Measurements from ENCODE around the gene DCAF11. TPM values are rescaled to one million over a fixed set of nuclear protein-coding genes. Genes with fewer than 3 reads are reported as not detected.

Gene DCAF11
- total RNA-seq, 4 donors from 2014 or later = 42.9 to 87.4 (median 57.8) TPM

DNA sequence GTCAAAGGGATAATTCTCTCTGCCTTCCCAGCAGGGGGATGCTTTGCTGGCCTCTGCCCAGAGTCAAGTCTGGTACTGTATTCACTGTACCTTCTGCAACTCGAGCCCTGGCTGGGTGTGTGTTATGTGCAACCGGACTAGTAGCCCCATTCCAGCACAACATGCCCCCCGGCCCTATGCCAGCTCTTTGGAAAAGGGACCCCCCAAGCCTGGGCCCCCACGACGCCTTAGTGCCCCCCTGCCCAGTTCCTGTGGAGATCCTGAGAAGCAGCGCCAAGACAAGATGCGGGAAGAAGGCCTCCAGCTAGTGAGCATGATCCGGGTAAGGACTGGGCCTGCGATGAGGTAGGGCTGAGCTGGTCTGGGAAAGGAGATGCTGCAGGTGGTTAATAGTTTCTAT lies 36.0 kb downstream of the DCAF11 start:
- Histone ChIP-seq H3K4me1 (peaks cover 4 to 6% of the 10 kb centered on the region in 2 donors), H3K36me3 (no peaks in the 10 kb centered on the region), H3K27me3 (no peaks in the 10 kb centered on the region), H3K9me3 (no peaks in the 10 kb centered on the region), H3K27ac (no peak overlapping the region), H3K4me3 (no peak overlapping the region)
- intact Hi-C loops (cut with DNase I; ENCODE audit: low total_unique reads) = no loop called here
- no peak for TF ChIP-seq POLR2A (IDR thresholded peaks at IDR 0.05)
- TF ChIP-seq, protein P1, sequence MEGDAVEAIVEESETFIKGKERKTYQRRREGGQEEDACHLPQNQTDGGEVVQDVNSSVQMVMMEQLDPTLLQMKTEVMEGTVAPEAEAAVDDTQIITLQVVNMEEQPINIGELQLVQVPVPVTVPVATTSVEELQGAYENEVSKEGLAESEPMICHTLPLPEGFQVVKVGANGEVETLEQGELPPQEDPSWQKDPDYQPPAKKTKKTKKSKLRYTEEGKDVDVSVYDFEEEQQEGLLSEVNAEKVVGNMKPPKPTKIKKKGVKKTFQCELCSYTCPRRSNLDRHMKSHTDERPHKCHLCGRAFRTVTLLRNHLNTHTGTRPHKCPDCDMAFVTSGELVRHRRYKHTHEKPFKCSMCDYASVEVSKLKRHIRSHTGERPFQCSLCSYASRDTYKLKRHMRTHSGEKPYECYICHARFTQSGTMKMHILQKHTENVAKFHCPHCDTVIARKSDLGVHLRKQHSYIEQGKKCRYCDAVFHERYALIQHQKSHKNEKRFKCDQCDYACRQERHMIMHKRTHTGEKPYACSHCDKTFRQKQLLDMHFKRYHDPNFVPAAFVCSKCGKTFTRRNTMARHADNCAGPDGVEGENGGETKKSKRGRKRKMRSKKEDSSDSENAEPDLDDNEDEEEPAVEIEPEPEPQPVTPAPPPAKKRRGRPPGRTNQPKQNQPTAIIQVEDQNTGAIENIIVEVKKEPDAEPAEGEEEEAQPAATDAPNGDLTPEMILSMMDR (IDR thresholded peaks at IDR 0.05) = no peak
- no peak for DNase-seq

DNA sequence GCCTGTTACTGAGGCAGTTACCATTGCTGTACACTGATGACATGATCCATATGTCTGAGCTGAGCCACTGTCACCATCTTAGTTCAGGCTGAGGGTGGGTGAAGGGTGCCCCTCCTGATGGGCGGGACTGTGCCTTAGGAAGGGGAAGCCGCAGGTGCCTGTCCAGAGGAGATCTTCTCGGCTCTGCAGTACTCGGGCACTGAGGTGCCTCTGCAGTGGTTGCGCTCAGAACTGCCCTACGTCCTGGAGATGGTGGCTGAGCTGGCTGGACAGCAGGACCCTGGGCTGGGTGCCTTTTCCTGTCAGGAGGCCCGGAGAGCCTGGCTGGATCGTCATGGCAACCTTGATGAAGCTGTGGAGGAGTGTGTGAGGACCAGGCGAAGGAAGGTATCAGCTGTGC lies 36.4 kb downstream of the DCAF11 start:
- TF ChIP-seq, protein P1 (IDR thresholded peaks at IDR 0.05) = no peak
- no peak for TF ChIP-seq POLR2A (IDR thresholded peaks at IDR 0.05)
- H3K9me3 ChIP-seq = no peaks in the 10 kb centered on the region
- H3K27ac ChIP-seq = no peak overlapping the region
- no peaks in the 10 kb centered on the region for H3K36me3 ChIP-seq
- no peak for DNase-seq
- no peak overlapping the region for H3K4me3 ChIP-seq
- peaks cover 4 to 6% of the 10 kb centered on the region in 2 donors for H3K4me1 ChIP-seq
- H3K27me3 ChIP-seq = no peaks in the 10 kb centered on the region
- intact Hi-C loops (cut with DNase I; ENCODE audit: low total_unique reads) = no loop called here

DNA sequence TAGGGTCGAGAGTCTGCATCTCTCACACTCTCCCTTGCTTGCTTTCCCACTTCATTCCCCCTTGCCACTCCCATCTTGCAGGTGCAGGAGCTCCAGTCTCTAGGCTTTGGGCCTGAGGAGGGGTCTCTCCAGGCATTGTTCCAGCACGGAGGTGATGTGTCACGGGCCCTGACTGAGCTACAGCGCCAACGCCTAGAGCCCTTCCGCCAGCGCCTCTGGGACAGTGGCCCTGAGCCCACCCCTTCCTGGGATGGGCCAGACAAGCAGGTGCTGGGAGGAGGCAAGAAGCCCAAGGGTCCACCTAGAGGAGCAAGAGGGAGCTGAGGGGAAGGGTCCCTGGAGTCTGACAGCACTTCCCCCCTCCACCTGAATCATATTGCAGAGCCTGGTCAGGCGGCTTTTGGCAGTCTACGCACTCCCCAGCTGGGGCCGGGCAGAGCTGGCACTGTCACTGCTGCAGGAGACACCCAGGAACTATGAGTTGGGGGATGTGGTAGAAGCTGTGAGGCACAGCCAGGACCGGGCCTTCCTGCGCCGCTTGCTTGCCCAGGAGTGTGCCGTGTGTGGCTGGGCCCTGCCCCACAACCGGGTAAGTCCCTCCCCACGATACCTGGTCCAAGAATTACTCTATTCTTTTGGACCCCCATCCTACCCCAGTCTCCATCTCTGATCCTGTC lies 37.0 kb downstream of the DCAF11 start:
- H3K27ac ChIP-seq = no peak overlapping the region
- intact Hi-C loops (cut with DNase I; ENCODE audit: low total_unique reads) = no loop called here
- H3K4me1 ChIP-seq = peaks cover 4 to 6% of the 10 kb centered on the region in 2 donors
- no peaks in the 10 kb centered on the region for H3K27me3 ChIP-seq
- no peaks in the 10 kb centered on the region for H3K9me3 ChIP-seq
- TF ChIP-seq, protein P1 (IDR thresholded peaks at IDR 0.05) = no peak
- TF ChIP-seq POLR2A (IDR thresholded peaks at IDR 0.05) = no peak
- no peak for DNase-seq
- no peaks in the 10 kb centered on the region for H3K36me3 ChIP-seq
- H3K4me3 ChIP-seq = no peak overlapping the region

DNA sequence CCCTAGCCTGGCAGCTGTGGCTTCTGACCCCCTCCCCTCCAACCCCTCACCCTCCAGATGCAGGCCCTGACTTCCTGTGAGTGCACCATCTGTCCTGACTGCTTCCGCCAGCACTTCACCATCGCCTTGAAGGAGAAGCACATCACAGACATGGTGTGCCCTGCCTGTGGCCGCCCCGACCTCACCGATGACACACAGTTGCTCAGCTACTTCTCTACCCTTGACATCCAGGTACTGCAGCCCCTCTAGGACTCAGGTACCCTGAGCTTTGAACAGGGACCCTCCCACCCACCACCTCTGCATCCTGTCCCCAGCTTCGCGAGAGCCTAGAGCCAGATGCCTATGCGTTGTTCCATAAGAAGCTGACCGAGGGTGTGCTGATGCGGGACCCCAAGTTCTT lies 40.5 kb downstream of the DCAF11 start:
- Histone ChIP-seq H3K27ac (no peak overlapping the region), H3K9me3 (no peaks in the 10 kb centered on the region), H3K4me1 (no peaks in the 10 kb centered on the region), H3K4me3 (no peak overlapping the region), H3K27me3 (no peaks in the 10 kb centered on the region), H3K36me3 (no peaks in the 10 kb centered on the region)
- TF ChIP-seq, protein P1 (IDR thresholded peaks at IDR 0.05) = no peak
- no peak for TF ChIP-seq POLR2A (IDR thresholded peaks at IDR 0.05)
- intact Hi-C loops (cut with DNase I; ENCODE audit: low total_unique reads) = no loop called here
- DNase-seq = no peak

DNA sequence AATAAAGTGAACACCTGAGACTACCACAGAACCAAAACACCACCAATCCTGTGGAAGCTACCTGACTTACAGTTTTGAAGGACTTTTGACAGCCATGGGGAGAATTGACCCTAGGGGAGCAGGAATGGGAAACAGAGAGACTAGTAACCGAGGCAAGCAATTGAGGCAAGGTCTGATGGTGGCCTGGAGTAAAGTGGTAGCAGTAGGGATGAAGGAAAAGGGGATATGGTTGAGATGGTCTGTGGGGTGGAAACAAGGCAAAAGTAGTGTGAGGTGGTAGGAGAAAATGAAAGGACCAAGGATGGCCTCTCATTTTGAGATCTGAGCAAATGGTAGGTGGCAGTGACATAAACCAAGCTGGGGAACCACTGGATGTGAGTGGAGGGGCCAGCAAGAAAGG lies 42.3 kb downstream of the DCAF11 start:
- no peak for TF ChIP-seq POLR2A (IDR thresholded peaks at IDR 0.05)
- TF ChIP-seq, protein P1 (IDR thresholded peaks at IDR 0.05) = no peak
- intact Hi-C loops (cut with DNase I; ENCODE audit: low total_unique reads) = no loop called here
- Histone ChIP-seq H3K9me3 (no peaks in the 10 kb centered on the region), H3K27ac (no peak overlapping the region), H3K27me3 (no peaks in the 10 kb centered on the region), H3K4me3 (no peak overlapping the region), H3K36me3 (no peaks in the 10 kb centered on the region), H3K4me1 (peaks cover 0 to 3% of the 10 kb centered on the region in 2 donors)
- DNase-seq = no peak

Data from uterus (tissue), 4 donors.